ENCODE data around the gene ANGPTL1. TPM values are rescaled to one million over a fixed set of nuclear protein-coding genes. Genes with fewer than 3 reads are reported as not detected.

The ANGPTL1 gene
- total RNA-seq, 2 experiments from 2014 or later = not detected

DNA sequence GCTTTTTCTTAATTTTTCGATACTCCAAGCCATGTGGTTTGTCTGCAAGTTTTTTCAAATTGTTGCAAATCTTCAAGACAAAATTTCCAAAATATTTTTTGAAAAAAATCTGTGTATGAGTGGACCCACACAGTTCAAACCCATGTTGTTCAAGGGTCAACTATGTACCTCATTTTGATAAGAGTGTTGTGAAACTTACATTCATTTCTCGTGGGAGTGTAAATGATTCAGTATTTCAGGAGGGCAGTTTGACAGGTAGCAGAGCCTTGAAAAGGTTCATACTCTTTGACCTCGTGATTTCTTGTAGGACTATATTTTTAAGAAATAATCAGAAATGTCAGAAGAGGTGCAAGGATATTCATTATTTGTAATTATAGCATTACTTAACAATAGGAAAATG is 68.0 kb downstream of the ANGPTL1 start:
- intact Hi-C loops (cut with micrococcal nuclease) = no loop called here
- H3K27ac Mint-ChIP-seq = no peak overlapping the region
- peaks cover 4% of the 10 kb centered on the region for H3K36me3 Mint-ChIP-seq
- no peak for DNase-seq
- ChIA-PET CTCF (no interaction called here), POLR2A (no interaction called here)
- no peaks in the 10 kb centered on the region for H3K4me1 Mint-ChIP-seq (ENCODE audit: low read depth)
- no peak overlapping the region for H3K4me3 Mint-ChIP-seq
- no peaks in the 10 kb centered on the region for H3K27me3 Mint-ChIP-seq
- H3K9me3 Mint-ChIP-seq = peaks cover 4% of the 10 kb centered on the region

Other genes with a start within 250 kb of the ANGPTL1 start
- 1 to 10 TPM; 3.3 to 3.8 TPM for gene RALGPS2, start 145.8 kb downstream of the ANGPTL1 start, total RNA-seq
- 10 to 100 TPM; 38.1 to 39.2 TPM for gene FAM20B, start 154.8 kb upstream of the ANGPTL1 start, total RNA-seq
- gene TOR3A, start 211.0 kb upstream of the ANGPTL1 start, total RNA-seq = 10 to 100 TPM; 35.7 to 36.7 TPM

All from activated CD4-positive, alpha-beta memory T cell treated with anti-CD3 and anti-CD28 coated beads for 36 hours (primary cell).